ENCODE data around the gene GPR39.

DNA sequence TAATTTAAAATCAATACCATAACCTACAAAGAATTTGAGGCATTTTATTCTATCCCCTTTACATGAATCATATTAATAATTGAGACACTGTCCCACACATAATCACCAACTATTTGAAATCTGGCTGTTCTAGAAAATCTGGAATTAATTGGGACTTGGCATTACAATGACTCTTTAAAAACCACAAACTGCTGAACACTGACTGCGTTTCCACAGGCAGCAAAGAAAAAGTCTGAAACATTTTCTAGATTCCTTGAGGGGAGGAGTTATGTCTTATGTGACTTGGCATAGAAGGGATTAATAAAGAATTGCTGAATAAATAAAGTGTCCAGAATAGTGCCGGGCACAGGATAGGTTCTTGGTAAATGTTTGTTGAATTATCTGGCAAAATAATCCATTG lies 61.4 kb downstream of the GPR39 start:
- TF ChIP-seq, protein P1, sequence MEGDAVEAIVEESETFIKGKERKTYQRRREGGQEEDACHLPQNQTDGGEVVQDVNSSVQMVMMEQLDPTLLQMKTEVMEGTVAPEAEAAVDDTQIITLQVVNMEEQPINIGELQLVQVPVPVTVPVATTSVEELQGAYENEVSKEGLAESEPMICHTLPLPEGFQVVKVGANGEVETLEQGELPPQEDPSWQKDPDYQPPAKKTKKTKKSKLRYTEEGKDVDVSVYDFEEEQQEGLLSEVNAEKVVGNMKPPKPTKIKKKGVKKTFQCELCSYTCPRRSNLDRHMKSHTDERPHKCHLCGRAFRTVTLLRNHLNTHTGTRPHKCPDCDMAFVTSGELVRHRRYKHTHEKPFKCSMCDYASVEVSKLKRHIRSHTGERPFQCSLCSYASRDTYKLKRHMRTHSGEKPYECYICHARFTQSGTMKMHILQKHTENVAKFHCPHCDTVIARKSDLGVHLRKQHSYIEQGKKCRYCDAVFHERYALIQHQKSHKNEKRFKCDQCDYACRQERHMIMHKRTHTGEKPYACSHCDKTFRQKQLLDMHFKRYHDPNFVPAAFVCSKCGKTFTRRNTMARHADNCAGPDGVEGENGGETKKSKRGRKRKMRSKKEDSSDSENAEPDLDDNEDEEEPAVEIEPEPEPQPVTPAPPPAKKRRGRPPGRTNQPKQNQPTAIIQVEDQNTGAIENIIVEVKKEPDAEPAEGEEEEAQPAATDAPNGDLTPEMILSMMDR (IDR thresholded peaks at IDR 0.05) = no peak
- no peak for TF ChIP-seq EZH2 (IDR thresholded peaks at IDR 0.05; ENCODE audit: borderline replicate concordance, insufficient read depth, low read depth, low read length, poor library complexity, severe bottlenecking)

Data from B cell (primary cell).